Mesodermal cell (in vitro differentiated cells): ENCODE data around the gene INPP5A.

Experiments used
- H3K27ac ChIP-seq: 2 replicates; pipeline ENCODE4 v1.7.0; 2013; ENCODE audit warnings: mild to moderate bottlenecking, low read depth, low read length, moderate library complexity; ENCODE audit not compliant: severe bottlenecking
- H3K36me3 ChIP-seq: 2 replicates; pipeline ENCODE4 v1.7.1; 2013; ENCODE audit warnings: mild to moderate bottlenecking, low read length, moderate library complexity; ENCODE audit not compliant: control insufficient read depth, insufficient read depth
- H3K4me1 ChIP-seq: one replicate; pipeline ENCODE4 v1.7.1; 2013; ENCODE audit warnings: mild to moderate bottlenecking, low read length; ENCODE audit not compliant: insufficient read depth, control insufficient read depth, poor library complexity, severe bottlenecking
- H3K4me3 ChIP-seq: 2 replicates; pipeline ENCODE4 v1.7.0; 2013; ENCODE audit warnings: low read length, control low read depth, mild to moderate bottlenecking; ENCODE audit not compliant: insufficient read depth, poor library complexity, severe bottlenecking; ENCODE audit errors: extremely low read depth
- H3K9me3 ChIP-seq: 2 replicates; pipeline ENCODE4 v1.7.1; 2013; ENCODE audit warnings: mild to moderate bottlenecking, low read length, moderate library complexity; ENCODE audit not compliant: control insufficient read depth
- WGBS, 2 experiments: methylation state at CpG; one replicate each; pipeline ENCODE4 v1.1.5; 2013; ENCODE audit warnings: missing lambda C conversion rate in 2 of 2; ENCODE audit not compliant: insufficient coverage in 2 of 2; 5-methylcytosine and 5-hydroxymethylcytosine counted together

INPP5A gene

GRCh38 chr10:132539894-132540293, 2.3 kb downstream of the INPP5A start:
- Histone ChIP-seq H3K27ac (no peak overlapping the region), H3K4me1 (peaks cover 42% of the 10 kb centered on the region), H3K36me3 (no peaks in the 10 kb centered on the region), H3K9me3 (no peaks in the 10 kb centered on the region), H3K4me3 (no peak overlapping the region)
- 73 to 97% methylated on average over 2 to 3 of the region's 5 CpGs for WGBS, 2 experiments

- peaks cover 45% of the 10 kb centered on the region for H3K4me1 ChIP-seq
- no peak overlapping the region for H3K4me3 ChIP-seq
- H3K27ac ChIP-seq = no peak overlapping the region
- no peaks in the 10 kb centered on the region for H3K36me3 ChIP-seq
- 60 to 62% methylated on average over 11 to 12 of the region's 12 CpGs for WGBS, 2 experiments
- no peaks in the 10 kb centered on the region for H3K9me3 ChIP-seq
Observed at GRCh38 chr10:132540456-132540855, 2.9 kb downstream of the INPP5A start.

- WGBS, 2 experiments = 95% methylated on average over 9 of the region's 11 CpGs
- H3K36me3 ChIP-seq = no peaks in the 10 kb centered on the region
- H3K9me3 ChIP-seq = no peaks in the 10 kb centered on the region
- no peak overlapping the region for H3K27ac ChIP-seq
- H3K4me3 ChIP-seq = no peak overlapping the region
- peaks cover 40% of the 10 kb centered on the region for H3K4me1 ChIP-seq
Observed at GRCh38 chr10:132541129-132541528, 3.5 kb downstream of the INPP5A start.

GRCh38 chr10:132541601-132542011, 4.0 kb downstream of the INPP5A start:
- no peaks in the 10 kb centered on the region for H3K9me3 ChIP-seq
- H3K27ac ChIP-seq = no peak overlapping the region
- no peaks in the 10 kb centered on the region for H3K36me3 ChIP-seq
- 45 to 67% methylated on average over 1 of the region's 3 CpGs for WGBS, 2 experiments
- H3K4me1 ChIP-seq = peaks cover 40% of the 10 kb centered on the region
- no peak overlapping the region for H3K4me3 ChIP-seq

DNA sequence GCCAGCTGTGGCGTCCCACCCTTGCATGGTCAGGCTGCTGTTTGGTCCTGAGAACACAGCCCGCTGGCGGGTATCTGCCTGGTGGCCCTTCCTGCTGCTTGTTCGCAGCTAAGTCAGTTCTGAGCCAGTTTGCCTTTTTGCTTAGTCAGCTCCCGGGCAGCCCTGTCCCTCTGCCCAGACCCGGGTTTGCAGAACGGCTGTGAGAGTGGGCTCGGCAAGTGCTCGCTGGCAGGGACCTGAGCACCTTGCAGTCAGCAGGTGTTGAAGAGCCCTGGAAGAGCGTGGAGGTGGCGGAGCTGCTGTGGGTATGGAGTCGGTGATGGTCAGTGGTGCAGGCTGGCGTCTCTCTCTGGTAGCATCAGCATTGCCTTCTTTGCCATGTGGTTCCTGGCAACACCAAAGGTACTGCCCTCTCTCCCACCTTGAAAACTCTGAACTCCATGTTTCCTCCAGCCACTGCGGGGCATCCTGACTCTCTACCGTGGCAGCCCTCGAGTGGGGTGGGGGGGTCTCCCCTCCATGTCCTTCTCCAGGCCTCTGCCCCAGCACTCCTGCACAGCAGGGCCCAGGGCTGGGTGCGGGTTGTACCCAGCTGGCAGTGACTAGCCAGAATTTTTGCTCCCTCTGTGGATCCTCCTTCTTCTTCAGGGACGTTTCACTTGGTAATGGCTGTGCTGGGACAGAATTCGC, 4.6 kb downstream of the INPP5A start:
- 87 to 89% methylated on average over 14 to 18 of the region's 19 CpGs for WGBS, 2 experiments
- no peaks in the 10 kb centered on the region for H3K36me3 ChIP-seq
- H3K4me3 ChIP-seq = no peak overlapping the region
- H3K9me3 ChIP-seq = no peaks in the 10 kb centered on the region
- H3K4me1 ChIP-seq = peaks cover 40% of the 10 kb centered on the region
- H3K27ac ChIP-seq = no peak overlapping the region

DNA sequence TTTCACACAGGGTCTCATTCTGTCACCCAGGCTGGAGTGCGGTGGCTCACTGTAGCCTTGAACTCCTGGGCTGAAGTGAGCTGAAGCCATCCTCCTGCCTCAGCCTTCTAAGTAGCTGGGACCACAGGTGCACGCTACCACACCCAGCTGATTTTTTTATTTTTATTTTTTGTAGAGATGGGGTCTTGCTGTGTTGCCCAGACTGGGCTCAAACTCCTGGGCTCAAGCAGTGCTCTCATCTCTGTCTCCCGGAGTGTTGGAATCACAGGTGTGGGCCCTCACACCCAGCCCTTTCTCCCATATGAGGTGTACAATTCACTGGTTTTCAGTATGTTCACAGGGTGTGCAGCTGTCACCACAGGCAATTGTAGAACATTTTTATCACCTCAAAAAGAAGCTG, 5.2 kb downstream of the INPP5A start:
- 100% methylated on average over 1 to 2 of the region's 3 CpGs for WGBS, 2 experiments
- H3K4me1 ChIP-seq = peaks cover 40% of the 10 kb centered on the region
- H3K27ac ChIP-seq = no peak overlapping the region
- H3K36me3 ChIP-seq = no peaks in the 10 kb centered on the region
- H3K4me3 ChIP-seq = no peak overlapping the region
- H3K9me3 ChIP-seq = no peaks in the 10 kb centered on the region

- no peak overlapping the region for H3K4me3 ChIP-seq
- H3K27ac ChIP-seq = no peak overlapping the region
- H3K36me3 ChIP-seq = no peaks in the 10 kb centered on the region
- H3K4me1 ChIP-seq = peaks cover 31% of the 10 kb centered on the region
- WGBS, 2 experiments = 91 to 94% methylated on average over 27 to 28 of the region's 28 CpGs
- H3K9me3 ChIP-seq = no peaks in the 10 kb centered on the region
Observed at GRCh38 chr10:132543916-132544743, 6.5 kb downstream of the INPP5A start.

DNA sequence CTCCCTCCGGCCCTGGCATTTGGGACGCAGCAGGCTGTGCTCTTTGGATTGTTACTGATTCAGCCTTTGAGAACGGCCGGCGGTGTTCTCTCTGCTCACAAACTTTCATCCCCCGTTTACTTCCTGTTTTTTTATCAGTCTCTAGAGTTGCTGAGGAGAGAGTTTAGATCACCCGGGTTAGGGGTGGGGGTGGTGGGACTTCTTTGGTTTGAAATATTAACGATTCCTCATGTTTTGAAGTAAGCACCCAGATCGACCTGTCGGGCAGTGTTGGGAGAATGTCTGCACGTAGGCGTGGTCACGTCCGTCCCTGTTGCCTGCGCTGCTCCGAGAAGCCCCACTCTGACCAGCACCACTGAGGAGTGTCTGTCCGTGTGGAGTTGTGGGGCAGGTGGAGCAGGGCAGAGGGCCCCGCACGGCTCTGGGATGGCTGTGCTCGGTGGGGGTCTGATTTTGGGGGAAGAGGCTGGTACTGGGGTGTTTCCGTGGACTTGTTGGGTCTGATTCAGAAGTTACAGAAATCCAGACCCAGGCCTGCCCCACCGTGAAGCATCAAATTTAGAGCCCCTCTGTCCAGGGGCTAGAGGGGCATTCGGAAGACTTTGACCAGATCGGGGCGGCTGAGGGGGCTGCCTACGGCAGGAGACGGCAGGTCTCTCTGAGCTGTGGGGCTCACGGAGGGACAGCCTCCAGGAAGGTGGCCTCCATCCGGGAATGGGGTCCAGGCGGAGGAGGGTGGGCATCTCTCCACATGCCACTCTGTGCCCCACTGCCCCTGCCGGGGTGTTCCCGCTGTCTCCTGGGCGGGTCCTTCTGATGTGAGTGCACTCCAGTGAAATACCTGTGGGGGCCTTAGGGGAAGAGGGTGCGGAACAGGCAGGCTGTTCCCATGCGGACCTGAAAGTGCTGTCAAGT, 7.4 kb downstream of the INPP5A start:
- WGBS, 2 experiments = 93 to 95% methylated on average over 18 to 27 of the region's 35 CpGs
- Histone ChIP-seq H3K4me3 (no peak overlapping the region), H3K4me1 (peaks cover 26% of the 10 kb centered on the region), H3K36me3 (no peaks in the 10 kb centered on the region), H3K27ac (no peak overlapping the region), H3K9me3 (no peaks in the 10 kb centered on the region)

DNA sequence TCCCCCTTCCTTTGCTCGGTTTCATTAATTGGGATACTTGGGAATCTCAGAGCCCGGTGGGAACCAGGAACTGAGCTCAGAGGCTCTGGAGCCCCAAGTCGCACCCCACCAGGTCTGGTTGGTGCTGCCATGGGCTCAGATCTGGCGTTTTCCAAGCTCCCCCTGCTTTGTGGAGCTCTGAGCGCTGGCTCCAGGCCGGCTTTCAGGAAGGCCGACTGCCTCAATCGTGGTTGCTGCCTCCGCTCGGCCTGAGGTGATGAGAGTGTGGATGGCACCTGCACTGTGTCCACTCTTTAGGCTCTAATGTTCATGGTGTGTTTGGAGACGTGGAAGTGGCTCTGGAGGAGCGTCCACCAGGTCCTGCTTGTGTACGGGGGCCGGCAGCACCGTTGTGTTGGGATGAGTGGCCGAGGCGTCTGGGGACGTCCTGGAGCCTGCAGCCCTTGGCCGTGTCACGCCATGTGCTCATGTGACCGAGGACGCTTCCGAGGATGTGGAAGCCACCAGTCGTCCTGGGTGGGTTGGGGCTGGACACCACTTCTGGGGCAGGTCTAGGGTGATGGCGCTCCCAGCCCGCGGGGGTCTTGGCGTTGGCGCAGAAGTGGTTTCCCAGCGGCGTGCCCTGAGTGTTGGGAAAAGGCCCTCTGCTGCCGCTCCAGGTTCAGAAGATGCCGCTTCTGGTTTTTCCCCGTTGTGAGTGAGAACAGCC, 8.2 kb downstream of the INPP5A start:
- peaks cover 18% of the 10 kb centered on the region for H3K4me1 ChIP-seq
- no peak overlapping the region for H3K27ac ChIP-seq
- no peak overlapping the region for H3K4me3 ChIP-seq
- H3K36me3 ChIP-seq = no peaks in the 10 kb centered on the region
- no peaks in the 10 kb centered on the region for H3K9me3 ChIP-seq
- WGBS, 2 experiments = 96% methylated on average over 33 to 34 of the region's 34 CpGs
